ENCODE results near the gene SNX9.

SNX9 gene

DNA sequence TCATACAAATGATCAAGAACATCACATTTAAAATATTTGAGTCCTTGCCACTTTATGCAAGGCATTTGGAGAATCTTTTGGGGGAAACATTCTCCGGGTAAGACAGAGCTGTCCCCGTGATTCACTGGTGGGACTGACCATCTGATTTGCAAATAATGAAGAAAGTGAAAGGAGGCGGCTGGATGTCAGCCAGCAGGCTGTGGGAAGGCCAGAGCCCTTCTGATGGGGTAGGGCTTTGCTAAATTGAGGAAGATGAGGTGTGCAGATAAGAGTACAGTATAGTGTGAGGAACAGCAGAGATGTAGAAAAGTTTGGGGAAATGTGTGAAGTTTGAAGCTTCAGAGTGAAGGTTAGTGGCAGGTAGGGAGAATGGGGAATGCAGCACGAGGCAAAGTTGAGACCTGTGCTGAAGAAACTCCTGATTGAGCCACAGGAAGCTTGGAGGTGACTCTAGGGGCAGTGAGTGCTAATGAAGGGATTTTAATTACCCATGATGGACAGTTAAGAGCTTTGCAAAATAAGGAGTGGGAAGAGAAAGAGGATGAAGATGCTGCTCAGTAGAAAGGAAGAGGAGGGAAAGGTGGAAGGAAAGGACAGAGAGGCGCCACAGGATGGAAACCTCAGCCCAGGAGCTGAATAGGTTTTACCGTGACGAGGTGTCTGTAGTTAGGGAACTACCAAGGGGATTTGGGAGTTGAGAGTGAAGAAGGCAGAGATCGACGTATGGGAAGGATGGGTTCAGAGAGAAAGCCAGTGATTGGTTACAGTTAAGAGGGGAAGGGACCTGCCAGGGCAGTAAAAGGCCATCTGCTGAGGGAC is 68.7 kb downstream of the SNX9 start:
- Histone ChIP-seq H3K27ac (ENCODE audit: extremely low read depth, low read depth, low read length) (no peak overlapping the region), H3K4me1 (ENCODE audit: control insufficient read depth, insufficient read depth, low read length) (no peaks in the 10 kb centered on the region), H3K36me3 (ENCODE audit: control insufficient read depth in 2 of 2, insufficient read depth in 1 of 2, low read length in 2 of 2) (peaks cover 0 to 27% of the 10 kb centered on the region in 2 experiments; a peak in 2 of 3 replicates), H3K9me3 (ENCODE audit: control insufficient read depth, insufficient read depth, low read depth, low read length) (no peaks in the 10 kb centered on the region), H3K4me3 (ENCODE audit: low read depth, low read length) (no peak overlapping the region)
- TF ChIP-seq ZNF341 (tag by site-specific recombination; IDR thresholded peaks at IDR 0.05; ENCODE audit: low read depth): no peak
- TF ChIP-seq PRDM1 (tag by site-specific recombination; IDR thresholded peaks at IDR 0.05): peak; percentile 87
- no peak for TF ChIP-seq ZNF521 (tag by site-specific recombination; IDR thresholded peaks at IDR 0.05)
- ChIA-PET CTCF (interaction anchor here (0.6 to 2.2 kb wide), 6 partner anchors 16 to 305 kb away, joined by 3 to 10 read pairs (median 3); no protein-coding TSS in a partner anchor), POLR2A (no interaction called here)

DNA sequence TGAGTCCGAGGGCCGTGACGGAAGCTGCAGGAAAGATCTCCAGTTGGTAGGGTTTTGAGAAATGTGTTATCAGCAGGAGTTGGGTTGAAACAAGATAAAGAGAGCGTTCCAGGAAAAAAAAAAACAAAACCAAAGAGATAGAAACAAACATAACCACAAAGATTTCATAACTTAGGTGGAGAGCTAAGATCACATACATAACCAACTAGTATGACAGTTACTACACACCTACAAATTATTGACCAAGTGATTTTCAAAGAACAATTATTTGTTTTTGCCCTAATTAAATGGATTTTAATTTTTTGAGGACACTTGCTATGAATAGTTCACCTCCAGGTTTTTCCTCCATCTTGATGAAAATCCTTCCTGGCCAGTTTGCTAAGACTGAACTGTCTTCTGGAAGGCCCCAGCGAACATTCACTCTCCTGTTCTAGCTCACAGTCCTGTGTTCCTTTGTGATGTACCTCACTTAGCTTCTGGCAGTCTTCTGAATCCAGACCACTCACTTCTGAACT is 69.4 kb downstream of the SNX9 start:
- POLR2A ChIA-PET: no interaction called here
- Histone ChIP-seq H3K36me3 (ENCODE audit: control insufficient read depth in 2 of 2, insufficient read depth in 1 of 2, low read length in 2 of 2) (peaks cover under 1 to 28% of the 10 kb centered on the region in 2 experiments; a peak in 2 of 3 replicates), H3K4me3 (ENCODE audit: low read depth, low read length) (no peak overlapping the region), H3K9me3 (ENCODE audit: control insufficient read depth, insufficient read depth, low read depth, low read length) (no peaks in the 10 kb centered on the region), H3K27ac (ENCODE audit: extremely low read depth, low read depth, low read length) (no peak overlapping the region), H3K4me1 (ENCODE audit: control insufficient read depth, insufficient read depth, low read length) (no peaks in the 10 kb centered on the region)
- TF ChIP-seq, protein P1, sequence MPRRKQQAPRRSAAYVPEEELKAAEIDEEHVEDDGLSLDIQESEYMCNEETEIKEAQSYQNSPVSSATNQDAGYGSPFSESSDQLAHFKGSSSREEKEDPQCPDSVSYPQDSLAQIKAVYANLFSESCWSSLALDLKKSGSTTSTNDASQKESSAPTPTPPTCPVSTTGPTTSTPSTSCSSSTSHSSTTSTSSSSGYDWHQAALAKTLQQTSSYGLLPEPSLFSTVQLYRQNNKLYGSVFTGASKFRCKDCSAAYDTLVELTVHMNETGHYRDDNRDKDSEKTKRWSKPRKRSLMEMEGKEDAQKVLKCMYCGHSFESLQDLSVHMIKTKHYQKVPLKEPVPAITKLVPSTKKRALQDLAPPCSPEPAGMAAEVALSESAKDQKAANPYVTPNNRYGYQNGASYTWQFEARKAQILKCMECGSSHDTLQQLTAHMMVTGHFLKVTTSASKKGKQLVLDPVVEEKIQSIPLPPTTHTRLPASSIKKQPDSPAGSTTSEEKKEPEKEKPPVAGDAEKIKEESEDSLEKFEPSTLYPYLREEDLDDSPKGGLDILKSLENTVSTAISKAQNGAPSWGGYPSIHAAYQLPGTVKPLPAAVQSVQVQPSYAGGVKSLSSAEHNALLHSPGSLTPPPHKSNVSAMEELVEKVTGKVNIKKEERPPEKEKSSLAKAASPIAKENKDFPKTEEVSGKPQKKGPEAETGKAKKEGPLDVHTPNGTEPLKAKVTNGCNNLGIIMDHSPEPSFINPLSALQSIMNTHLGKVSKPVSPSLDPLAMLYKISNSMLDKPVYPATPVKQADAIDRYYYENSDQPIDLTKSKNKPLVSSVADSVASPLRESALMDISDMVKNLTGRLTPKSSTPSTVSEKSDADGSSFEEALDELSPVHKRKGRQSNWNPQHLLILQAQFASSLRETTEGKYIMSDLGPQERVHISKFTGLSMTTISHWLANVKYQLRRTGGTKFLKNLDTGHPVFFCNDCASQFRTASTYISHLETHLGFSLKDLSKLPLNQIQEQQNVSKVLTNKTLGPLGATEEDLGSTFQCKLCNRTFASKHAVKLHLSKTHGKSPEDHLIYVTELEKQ (tag by site-specific recombination; IDR thresholded peaks at IDR 0.05; ENCODE audit: borderline replicate concordance): no peak
- no peak for TF ChIP-seq ZNF394 (tag by site-specific recombination; IDR thresholded peaks at IDR 0.05; ENCODE audit: borderline replicate concordance)
- TF ChIP-seq, protein P2, sequence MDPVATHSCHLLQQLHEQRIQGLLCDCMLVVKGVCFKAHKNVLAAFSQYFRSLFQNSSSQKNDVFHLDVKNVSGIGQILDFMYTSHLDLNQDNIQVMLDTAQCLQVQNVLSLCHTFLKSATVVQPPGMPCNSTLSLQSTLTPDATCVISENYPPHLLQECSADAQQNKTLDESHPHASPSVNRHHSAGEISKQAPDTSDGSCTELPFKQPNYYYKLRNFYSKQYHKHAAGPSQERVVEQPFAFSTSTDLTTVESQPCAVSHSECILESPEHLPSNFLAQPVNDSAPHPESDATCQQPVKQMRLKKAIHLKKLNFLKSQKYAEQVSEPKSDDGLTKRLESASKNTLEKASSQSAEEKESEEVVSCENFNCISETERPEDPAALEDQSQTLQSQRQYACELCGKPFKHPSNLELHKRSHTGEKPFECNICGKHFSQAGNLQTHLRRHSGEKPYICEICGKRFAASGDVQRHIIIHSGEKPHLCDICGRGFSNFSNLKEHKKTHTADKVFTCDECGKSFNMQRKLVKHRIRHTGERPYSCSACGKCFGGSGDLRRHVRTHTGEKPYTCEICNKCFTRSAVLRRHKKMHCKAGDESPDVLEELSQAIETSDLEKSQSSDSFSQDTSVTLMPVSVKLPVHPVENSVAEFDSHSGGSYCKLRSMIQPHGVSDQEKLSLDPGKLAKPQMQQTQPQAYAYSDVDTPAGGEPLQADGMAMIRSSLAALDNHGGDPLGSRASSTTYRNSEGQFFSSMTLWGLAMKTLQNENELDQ (tag by site-specific recombination; IDR thresholded peaks at IDR 0.05; ENCODE audit: low read depth): no peak
- TF ChIP-seq ZNF211 (tag by site-specific recombination; IDR thresholded peaks at IDR 0.05; ENCODE audit: low read depth): no peak
- TF ChIP-seq ZNF221 (tag by site-specific recombination; IDR thresholded peaks at IDR 0.05; ENCODE audit: borderline replicate concordance): no peak
- TF ChIP-seq, protein P3, sequence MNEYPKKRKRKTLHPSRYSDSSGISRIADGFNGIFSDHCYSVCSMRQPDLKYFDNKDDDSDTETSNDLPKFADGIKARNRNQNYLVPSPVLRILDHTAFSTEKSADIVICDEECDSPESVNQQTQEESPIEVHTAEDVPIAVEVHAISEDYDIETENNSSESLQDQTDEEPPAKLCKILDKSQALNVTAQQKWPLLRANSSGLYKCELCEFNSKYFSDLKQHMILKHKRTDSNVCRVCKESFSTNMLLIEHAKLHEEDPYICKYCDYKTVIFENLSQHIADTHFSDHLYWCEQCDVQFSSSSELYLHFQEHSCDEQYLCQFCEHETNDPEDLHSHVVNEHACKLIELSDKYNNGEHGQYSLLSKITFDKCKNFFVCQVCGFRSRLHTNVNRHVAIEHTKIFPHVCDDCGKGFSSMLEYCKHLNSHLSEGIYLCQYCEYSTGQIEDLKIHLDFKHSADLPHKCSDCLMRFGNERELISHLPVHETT (tag by site-specific recombination; IDR thresholded peaks at IDR 0.05): no peak
- TF ChIP-seq KLF16 (tag by site-specific recombination; IDR thresholded peaks at IDR 0.05): no peak
- no peak for TF ChIP-seq SCRT1 (tag by site-specific recombination; IDR thresholded peaks at IDR 0.05; ENCODE audit: borderline replicate concordance)
- no peak for TF ChIP-seq GLIS2 (tag by site-specific recombination; IDR thresholded peaks at IDR 0.05)
- no peak for TF ChIP-seq GFI1B (tag by site-specific recombination; IDR thresholded peaks at IDR 0.05)
- no peak for TF ChIP-seq GLIS1 (tag by site-specific recombination; IDR thresholded peaks at IDR 0.05)
- TF ChIP-seq, protein P4, sequence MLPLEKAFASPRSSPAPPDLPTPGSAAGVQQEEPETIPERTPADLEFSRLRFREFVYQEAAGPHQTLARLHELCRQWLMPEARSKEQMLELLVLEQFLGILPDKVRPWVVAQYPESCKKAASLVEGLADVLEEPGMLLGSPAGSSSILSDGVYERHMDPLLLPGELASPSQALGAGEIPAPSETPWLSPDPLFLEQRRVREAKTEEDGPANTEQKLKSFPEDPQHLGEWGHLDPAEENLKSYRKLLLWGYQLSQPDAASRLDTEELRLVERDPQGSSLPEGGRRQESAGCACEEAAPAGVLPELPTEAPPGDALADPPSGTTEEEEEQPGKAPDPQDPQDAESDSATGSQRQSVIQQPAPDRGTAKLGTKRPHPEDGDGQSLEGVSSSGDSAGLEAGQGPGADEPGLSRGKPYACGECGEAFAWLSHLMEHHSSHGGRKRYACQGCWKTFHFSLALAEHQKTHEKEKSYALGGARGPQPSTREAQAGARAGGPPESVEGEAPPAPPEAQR (tag by site-specific recombination; IDR thresholded peaks at IDR 0.05): no peak
- TF ChIP-seq ZFP37 (tag by site-specific recombination; IDR thresholded peaks at IDR 0.05): no peak
- TF ChIP-seq TCF7L2 (IDR thresholded peaks at IDR 0.05; ENCODE audit: borderline replicate concordance, low read depth, low read length): no peak
- no peak for TF ChIP-seq MEIS1 (CRISPR knock-in tag; IDR thresholded peaks at IDR 0.05; ENCODE audit: borderline replicate concordance)
- TF ChIP-seq, protein P5, sequence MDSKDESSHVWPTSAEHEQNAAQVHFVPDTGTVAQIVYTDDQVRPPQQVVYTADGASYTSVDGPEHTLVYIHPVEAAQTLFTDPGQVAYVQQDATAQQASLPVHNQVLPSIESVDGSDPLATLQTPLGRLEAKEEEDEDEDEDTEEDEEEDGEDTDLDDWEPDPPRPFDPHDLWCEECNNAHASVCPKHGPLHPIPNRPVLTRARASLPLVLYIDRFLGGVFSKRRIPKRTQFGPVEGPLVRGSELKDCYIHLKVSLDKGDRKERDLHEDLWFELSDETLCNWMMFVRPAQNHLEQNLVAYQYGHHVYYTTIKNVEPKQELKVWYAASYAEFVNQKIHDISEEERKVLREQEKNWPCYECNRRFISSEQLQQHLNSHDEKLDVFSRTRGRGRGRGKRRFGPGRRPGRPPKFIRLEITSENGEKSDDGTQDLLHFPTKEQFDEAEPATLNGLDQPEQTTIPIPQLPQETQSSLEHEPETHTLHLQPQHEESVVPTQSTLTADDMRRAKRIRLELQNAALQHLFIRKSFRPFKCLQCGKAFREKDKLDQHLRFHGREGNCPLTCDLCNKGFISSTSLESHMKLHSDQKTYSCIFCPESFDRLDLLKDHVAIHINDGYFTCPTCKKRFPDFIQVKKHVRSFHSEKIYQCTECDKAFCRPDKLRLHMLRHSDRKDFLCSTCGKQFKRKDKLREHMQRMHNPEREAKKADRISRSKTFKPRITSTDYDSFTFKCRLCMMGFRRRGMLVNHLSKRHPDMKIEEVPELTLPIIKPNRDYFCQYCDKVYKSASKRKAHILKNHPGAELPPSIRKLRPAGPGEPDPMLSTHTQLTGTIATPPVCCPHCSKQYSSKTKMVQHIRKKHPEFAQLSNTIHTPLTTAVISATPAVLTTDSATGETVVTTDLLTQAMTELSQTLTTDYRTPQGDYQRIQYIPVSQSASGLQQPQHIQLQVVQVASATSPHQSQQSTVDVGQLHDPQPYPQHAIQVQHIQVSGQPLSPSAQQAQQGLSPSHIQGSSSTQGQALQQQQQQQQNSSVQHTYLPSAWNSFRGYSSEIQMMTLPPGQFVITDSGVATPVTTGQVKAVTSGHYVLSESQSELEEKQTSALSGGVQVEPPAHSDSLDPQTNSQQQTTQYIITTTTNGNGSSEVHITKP (tag by site-specific recombination; IDR thresholded peaks at IDR 0.05): no peak
- TF ChIP-seq ZNF626 (tag by site-specific recombination; IDR thresholded peaks at IDR 0.05): no peak
- CTCF ChIA-PET: interaction anchor here (0.6 to 2.2 kb wide), 7 partner anchors 14 to 212 kb away, joined by 3 to 10 read pairs (median 3); no protein-coding TSS in a partner anchor

Measured in HEK293 (cell line).